ENCODE results near the gene KCND2. TPM values are rescaled to one million over a fixed set of nuclear protein-coding genes. Genes with fewer than 3 reads are reported as not detected.

The KCND2 gene
- total and polyA plus RNA-seq, 2 of the 8 experiments (the other 6 are each of a cell fraction or from before 2014, with no cell fraction given): 4.6 to 7.7 TPM

DNA sequence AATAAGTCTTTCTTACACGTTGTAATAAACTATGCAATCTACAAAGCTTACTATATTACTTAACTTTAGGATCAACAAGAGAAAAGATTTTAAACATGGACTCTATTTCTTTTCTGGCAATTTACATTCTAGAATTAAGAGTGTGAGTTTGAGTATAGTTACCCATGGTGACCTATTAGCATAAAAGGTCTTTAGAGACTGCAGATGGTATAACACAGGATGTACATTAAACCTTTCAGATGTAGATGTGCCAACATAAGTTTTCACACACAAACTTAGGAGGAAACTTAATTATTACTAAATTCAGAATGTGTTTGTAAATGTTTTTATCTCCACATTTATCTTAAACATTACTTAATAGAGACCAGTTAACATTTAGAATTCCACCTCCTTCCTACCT, 54.1 kb downstream of the KCND2 start:
- no peak for FAIRE-seq
- CTCF ChIA-PET (ENCODE audit: partially characterized antibody): interaction anchor here (3.4 kb wide), 1 partner anchor 10 kb away, joined by 11 read pairs; no protein-coding TSS in a partner anchor
- TF ChIP-seq TBP (IDR thresholded peaks at IDR 0.05; ENCODE audit: low read depth, low read length) (no peak), ASH2L (IDR thresholded peaks at IDR 0.05; ENCODE audit: low read length) (no peak), SP4 (IDR thresholded peaks at IDR 0.05; ENCODE audit: low read length) (no peak), HDAC6 (IDR thresholded peaks at IDR 0.05; ENCODE audit: low read depth, low read length) (no peak), FOSL1 (IDR thresholded peaks at IDR 0.05; ENCODE audit: insufficient read depth, low read depth, low read length) (no peak), POLR2A (IDR thresholded peaks at IDR 0.05; ENCODE audit: control extremely low read depth in 1 of 2, low read depth in 2 of 2, low read length in 2 of 2) (no peak), CHD1 (IDR thresholded peaks at IDR 0.05; ENCODE audit: low read depth, low read length) (no peak)

More for the DNA sequence above, 54.1 kb downstream of the KCND2 start:
- H4K20me1 ChIP-seq (replicated peaks in 1 of 2; ENCODE audit: control insufficient read depth in 1 of 2, insufficient read depth in 2 of 2, low read length in 2 of 2): no peaks in the 10 kb centered on the region
- H3K14ac ChIP-seq (ENCODE audit: insufficient read length): no peak overlapping the region
- no peak overlapping the region for H3K9ac ChIP-seq (replicated peaks in 1 of 4; ENCODE audit: extremely low read depth in 1 of 4, low read depth in 3 of 4, low read length in 3 of 4)
- no peak overlapping the region for H3K23ac ChIP-seq (ENCODE audit: insufficient read length)
- no peaks in the 10 kb centered on the region for H3K23me2 ChIP-seq (ENCODE audit: low read depth, low read length)
- no peak overlapping the region for H2BK5ac ChIP-seq (ENCODE audit: low read depth, low read length)
- no peak overlapping the region for H4K5ac ChIP-seq (ENCODE audit: insufficient read length, low read depth, low read length)
- DNase-seq (ENCODE audit: low read depth in 1 of 2, low spot score in 2 of 2): no peak
- WGBS, 2 experiments (ENCODE audit: extremely low coverage in 1 of 2, insufficient coverage in 1 of 2, insufficient read length in 1 of 2, insufficient replicate concordance in 2 of 2, low coverage in 1 of 2, low lambda C conversion rate in 2 of 2, missing lambda C conversion rate in 1 of 2): 94% methylated on average over 1 of the region's 1 CpG; no CpG with 5 or more reads in 1 of the 2 experiments
- H4K91ac ChIP-seq (replicated peaks; ENCODE audit: insufficient read length, low read length): no peak overlapping the region
- H3K79me2 ChIP-seq (ENCODE audit: control insufficient read depth in 1 of 2, insufficient read depth in 2 of 2, low read length in 2 of 2): no peaks in the 10 kb centered on the region
- H3K18ac ChIP-seq (ENCODE audit: extremely low read depth, low read length): no peak overlapping the region
- H2BK120ac ChIP-seq (replicated peaks; ENCODE audit: low read depth, low read length): no peak overlapping the region
- H3K79me1 ChIP-seq (ENCODE audit: low read depth, low read length): no peaks in the 10 kb centered on the region
- no peaks in the 10 kb centered on the region for H3K4me1 ChIP-seq (replicated peaks in 1 of 4; ENCODE audit: control insufficient read depth in 3 of 4, insufficient read depth in 4 of 4, low read length in 3 of 4)
- no peaks in the 10 kb centered on the region for H3K9me3 ChIP-seq (ENCODE audit: insufficient read depth in 2 of 2, low read depth in 1 of 2, low read length in 1 of 2)
- no peak overlapping the region for H2AK5ac ChIP-seq (ENCODE audit: low read depth, low read length)
- no peak overlapping the region for H3K27ac ChIP-seq (ENCODE audit: low read depth, low read length)
- POLR2A ChIA-PET (ENCODE audit: partially characterized antibody): no interaction called here
- no peak overlapping the region for H3K4ac ChIP-seq (replicated peaks; ENCODE audit: insufficient read length, low read depth, low read length)
- H2BK15ac ChIP-seq (ENCODE audit: low read length): no peak overlapping the region
- H2AFZ ChIP-seq (ENCODE audit: low read length): no peak overlapping the region
- H3K56ac ChIP-seq (replicated peaks; ENCODE audit: insufficient read length, low read depth, low read length): no peak overlapping the region
- no peak overlapping the region for H2BK12ac ChIP-seq (ENCODE audit: low read depth, low read length)
- no peak overlapping the region for H4K8ac ChIP-seq (ENCODE audit: extremely low read depth, insufficient read depth, low read length)
- no peak overlapping the region for H3K4me3 ChIP-seq (ENCODE audit: extremely low read depth in 1 of 4, insufficient read depth in 2 of 4, low read depth in 3 of 4, low read length in 4 of 4)
- no peaks in the 10 kb centered on the region for H3K36me3 ChIP-seq (ENCODE audit: control insufficient read depth in 2 of 4, insufficient read depth in 4 of 4, low read length in 3 of 4)
- H3K4me2 ChIP-seq (ENCODE audit: insufficient read depth in 1 of 2, low read depth in 2 of 2, low read length in 2 of 2): no peak overlapping the region
- H3K27me3 ChIP-seq (replicated peaks in 1 of 4; ENCODE audit: control insufficient read depth in 3 of 4, extremely low read depth in 1 of 4, insufficient read depth in 3 of 4, low read length in 3 of 4): no peaks in the 10 kb centered on the region
- H2BK20ac ChIP-seq (ENCODE audit: low read length): no peak overlapping the region
